ENCODE results near the gene ENGASE.

- no peak for TF ChIP-seq POLR2A (IDR thresholded peaks at IDR 0.05)
- no peak for TF ChIP-seq CTCF (IDR thresholded peaks at IDR 0.05)
Observed at GRCh38 chr17:79108232-79108850, 33.7 kb downstream of the ENGASE start.
